Measurements from ENCODE around the gene MRPS35.
"Not testable (repeated sequence)": the region's sequence is repeated elsewhere in the genome, so short reads cannot be mapped to it uniquely, and the experiment has no call there.

MRPS35 gene

GRCh38 chr12:27709212-27709931 lies 1.3 kb upstream of the MRPS35 start:
- DNase-seq, result no peak

- peak; percentile 56 to 58 for DNase-seq
These were observed 570 bp upstream of the MRPS35 start for GRCh38 chr12:27709932-27710591.

GRCh38 chr12:27711317-27711682 lies 668 bp downstream of the MRPS35 start:
- DNase-seq, result peak in 1 of 2 experiments; percentile 28

- DNase-seq, result no peak
These were observed 1.3 kb downstream of the MRPS35 start for GRCh38 chr12:27711967-27712366.

- no peak for DNase-seq
These were observed 12.6 kb downstream of the MRPS35 start for GRCh38 chr12:27723212-27723611.

- DNase-seq, result no peak
These were observed 19.5 kb downstream of the MRPS35 start for GRCh38 chr12:27730097-27730588.

- peak; percentile 70 to 71 for DNase-seq
These were observed 21.6 kb downstream of the MRPS35 start for GRCh38 chr12:27732281-27732680.

GRCh38 chr12:27733052-27733656 lies 22.5 kb downstream of the MRPS35 start:
- DNase-seq, result peak; percentile 17 to 31

- DNase-seq, result no peak
These were observed 23.2 kb downstream of the MRPS35 start for GRCh38 chr12:27733791-27734190.

GRCh38 chr12:27734321-27734720 lies 23.7 kb downstream of the MRPS35 start:
- DNase-seq, result not testable (repeated sequence)

GRCh38 chr12:27743601-27744000 lies 33.0 kb downstream of the MRPS35 start:
- no peak for DNase-seq

- not testable (repeated sequence) for DNase-seq
These were observed 35.1 kb downstream of the MRPS35 start for GRCh38 chr12:27745734-27746133.

GRCh38 chr12:27747111-27747820 lies 36.6 kb downstream of the MRPS35 start:
- DNase-seq, result no peak

GRCh38 chr12:27751386-27752047 lies 40.9 kb downstream of the MRPS35 start:
- peak in 1 of 2 experiments; percentile 13 for DNase-seq

- no peak for DNase-seq
These were observed 44.2 kb downstream of the MRPS35 start for GRCh38 chr12:27754795-27755194.

GRCh38 chr12:27756670-27757195 lies 46.1 kb downstream of the MRPS35 start:
- no peak for DNase-seq

- DNase-seq, result no peak
These were observed 52.1 kb downstream of the MRPS35 start for GRCh38 chr12:27762757-27763156.

GRCh38 chr12:27766587-27766986 lies 56.0 kb downstream of the MRPS35 start:
- no peak for DNase-seq

- no peak for DNase-seq
These were observed 58.6 kb downstream of the MRPS35 start for GRCh38 chr12:27769142-27769673.

- no peak for DNase-seq
These were observed 61.1 kb downstream of the MRPS35 start for GRCh38 chr12:27771481-27772327.

All from SHP77 (cell line).